WTC11 (cell line): ENCODE results near the gene FAM114A2. TPM values are rescaled to one million over a fixed set of nuclear protein-coding genes. Genes with fewer than 3 reads are reported as not detected.

Experiments used
- ATAC-seq: fragments of 200-7000 bp; cut with Tn5 transposase; 2 replicates; pipeline ENCODE4 v1.10.0; 2021; ENCODE audit warnings: mild to moderate bottlenecking, moderate library complexity
- CTCF ChIA-PET: fragments of 300-600 bp; sonication (Branson Sonifier 250); formaldehyde crosslinking; loops from one replicate; lab custom pipeline; 2021; ENCODE audit warnings: antibody characterized with exemption; lab: Charles Lee
- POLR2A ChIA-PET: fragments of 350-600 bp; sonication (Branson Sonifier 250); formaldehyde crosslinking; loops from one replicate; lab custom pipeline; 2021; ENCODE audit warnings: antibody characterized with exemption; lab: Charles Lee
- DNase-seq: peaks from one replicate; pipeline ENCODE4 v3.0.0; 2021; ENCODE audit warnings: low spot score
- H3K27ac Mint-ChIP-seq: 2 replicates; pipeline ENCODE4 v1.8.0; 2021; ENCODE audit warnings: mixed read lengths
- H3K27me3 Mint-ChIP-seq: 2 replicates; pipeline ENCODE4 v1.8.0; 2021; ENCODE audit warnings: low read depth, mild to moderate bottlenecking, moderate library complexity, mixed read lengths
- H3K36me3 Mint-ChIP-seq: 2 replicates; pipeline ENCODE4 v1.8.0; 2021; ENCODE audit warnings: mixed read lengths
- H3K4me1 Mint-ChIP-seq: 2 replicates; pipeline ENCODE4 v1.8.0; 2022; ENCODE audit warnings: mixed read lengths
- H3K4me3 Mint-ChIP-seq: 2 replicates; pipeline ENCODE4 v1.8.0; 2021; ENCODE audit warnings: mild to moderate bottlenecking, moderate library complexity, mixed read lengths
- H3K9me3 Mint-ChIP-seq: 2 replicates; pipeline ENCODE4 v1.8.0; 2021; ENCODE audit warnings: mixed read lengths
- AFF4 ChIP-seq: sonication (generic); formaldehyde crosslinking; IDR thresholded peaks from 2 replicates; pipeline ENCODE4 v1.8.1; 2023; ENCODE audit warnings: mild to moderate bottlenecking, missing genetic modification reagents, borderline replicate concordance
- E2F4 ChIP-seq: sonication (generic); formaldehyde crosslinking; IDR thresholded peaks from 2 replicates; pipeline ENCODE4 v1.8.1; 2022; ENCODE audit warnings: low read depth, mild to moderate bottlenecking, moderate library complexity, missing genetic modification reagents, borderline replicate concordance
- E2F5 ChIP-seq: sonication (generic); formaldehyde crosslinking; IDR thresholded peaks from 2 replicates; pipeline ENCODE4 v1.8.1; 2022; ENCODE audit warnings: mild to moderate bottlenecking, moderate library complexity, missing genetic modification reagents
- ESRRA ChIP-seq: sonication (generic); formaldehyde crosslinking; IDR thresholded peaks from 2 replicates; pipeline ENCODE4 v1.8.1; 2022; ENCODE audit warnings: mild to moderate bottlenecking, missing genetic modification reagents, borderline replicate concordance
- FOXP1 ChIP-seq: sonication (generic); formaldehyde crosslinking; IDR thresholded peaks from 2 replicates; pipeline ENCODE4 v1.8.0; 2022; ENCODE audit warnings: missing genetic modification reagents, mild to moderate bottlenecking, moderate library complexity, borderline replicate concordance
- GTF2I ChIP-seq: fragments of 250-450 bp; sonication (Bioruptor Pico); conservative IDR thresholded peaks from 2 replicates; pipeline ENCODE4 v1.4.0; 2021; ENCODE audit warnings: mild to moderate bottlenecking
- HMGXB4 ChIP-seq: sonication (generic); formaldehyde crosslinking; IDR thresholded peaks from 2 replicates; pipeline ENCODE4 v1.8.1; 2023; ENCODE audit warnings: mild to moderate bottlenecking, moderate library complexity, missing genetic modification reagents
- PREB ChIP-seq: sonication (generic); formaldehyde crosslinking; IDR thresholded peaks from 2 replicates; pipeline ENCODE4 v1.8.1; 2022; ENCODE audit warnings: mild to moderate bottlenecking, missing genetic modification reagents, moderate library complexity, borderline replicate concordance
- SMAD3 ChIP-seq: sonication (generic); formaldehyde crosslinking; IDR thresholded peaks from 2 replicates; pipeline ENCODE4 v1.8.0; 2022; ENCODE audit warnings: missing genetic modification reagents, mild to moderate bottlenecking, borderline replicate concordance
- TCF7 ChIP-seq: sonication (generic); formaldehyde crosslinking; IDR thresholded peaks from 2 replicates; pipeline ENCODE4 v1.8.0; 2022; ENCODE audit warnings: mild to moderate bottlenecking, low read depth, missing genetic modification reagents, moderate library complexity
- TP53 ChIP-seq: sonication (generic); formaldehyde crosslinking; IDR thresholded peaks from 2 replicates; pipeline ENCODE4 v1.8.1; 2023; ENCODE audit warnings: mild to moderate bottlenecking, missing genetic modification reagents
- USF2 ChIP-seq: sonication (generic); formaldehyde crosslinking; IDR thresholded peaks from 2 replicates; pipeline ENCODE4 v1.8.1; 2023; ENCODE audit warnings: mild to moderate bottlenecking, missing genetic modification reagents, moderate library complexity
- ZBTB43 ChIP-seq: sonication (generic); formaldehyde crosslinking; IDR thresholded peaks from 2 replicates; pipeline ENCODE4 v1.8.1; 2023; ENCODE audit warnings: mild to moderate bottlenecking, missing genetic modification reagents
- ZNF121 ChIP-seq: sonication (generic); formaldehyde crosslinking; IDR thresholded peaks from 2 replicates; pipeline ENCODE4 v1.8.0; 2023; ENCODE audit warnings: missing genetic modification reagents
- ZNF396 ChIP-seq: fragments of 250-450 bp; sonication (Bioruptor Pico); IDR thresholded peaks from 2 replicates; pipeline ENCODE4 v1.8.0; 2021; ENCODE audit warnings: mild to moderate bottlenecking, moderate library complexity, borderline replicate concordance
- ZNF423 ChIP-seq: fragments of 250-450 bp; sonication (Bioruptor Pico); IDR thresholded peaks from 2 replicates; pipeline ENCODE4 v2.1.2; 2022; ENCODE audit warnings: mild to moderate bottlenecking, moderate library complexity
- ZNF425 ChIP-seq: fragments of 250-450 bp; sonication (Bioruptor Pico); conservative IDR thresholded peaks from 2 replicates; pipeline ENCODE4 v1.9.0; 2021; ENCODE audit warnings: mild to moderate bottlenecking
- total RNA-seq: library from RNA; stranded (reverse); gene quantifications from 3 replicates; pipeline ENCODE4 v1.2.3, GENCODE V29; 2021

The FAM114A2 gene
- total RNA-seq, 1 experiment from 2014 or later = 10.1 TPM

GRCh38 chr5:153960269-153961215, 78.2 kb downstream of the FAM114A2 start:
- Mint-ChIP-seq H3K4me1 (peaks cover 31% of the 10 kb centered on the region), H3K27ac (no peak overlapping the region)
- POLR2A ChIA-PET = no interaction called here
- no peak for TF ChIP-seq E2F4 (CRISPR knock-in tag)
- no peak for TF ChIP-seq HMGXB4 (CRISPR knock-in tag)
- no peak for TF ChIP-seq ZNF423 (CRISPR knock-in tag)
- TF ChIP-seq ZNF396 (CRISPR knock-in tag) = no peak
- TF ChIP-seq ESRRA (CRISPR knock-in tag) = no peak
- no peak for TF ChIP-seq ZNF121 (CRISPR knock-in tag)
- no peak for TF ChIP-seq TP53
- TF ChIP-seq SMAD3 (CRISPR knock-in tag) = no peak
- TF ChIP-seq USF2 (CRISPR knock-in tag) = no peak
- TF ChIP-seq ZBTB43 (CRISPR knock-in tag) = no peak
- no peak for TF ChIP-seq ZNF425 (CRISPR knock-in tag)
- no peak for TF ChIP-seq PREB (CRISPR knock-in tag)
- TF ChIP-seq AFF4 = no peak
- TF ChIP-seq TCF7 (CRISPR knock-in tag) = no peak
- no peak for TF ChIP-seq E2F5
- no peak for TF ChIP-seq GTF2I (CRISPR knock-in tag)
- TF ChIP-seq FOXP1 = no peak
- TF ChIP-seq, all 79 proteins: peak for 0
- Mint-ChIP-seq H3K36me3 (no peaks in the 10 kb centered on the region), H3K27me3 (no peaks in the 10 kb centered on the region; the same call in 1 of the 2 replicates), H3K9me3 (peaks cover 7% of the 10 kb centered on the region), H3K4me3 (no peak overlapping the region)
- no peak for ATAC-seq
- CTCF ChIA-PET = interaction anchor here (1.1 to 2.2 kb wide), 4 partner anchors 9 to 197 kb away, joined by 3 to 11 read pairs (median 7); no protein-coding TSS in a partner anchor
- no peak for DNase-seq
